ENCODE measurements around the gene CDH20.

DNA sequence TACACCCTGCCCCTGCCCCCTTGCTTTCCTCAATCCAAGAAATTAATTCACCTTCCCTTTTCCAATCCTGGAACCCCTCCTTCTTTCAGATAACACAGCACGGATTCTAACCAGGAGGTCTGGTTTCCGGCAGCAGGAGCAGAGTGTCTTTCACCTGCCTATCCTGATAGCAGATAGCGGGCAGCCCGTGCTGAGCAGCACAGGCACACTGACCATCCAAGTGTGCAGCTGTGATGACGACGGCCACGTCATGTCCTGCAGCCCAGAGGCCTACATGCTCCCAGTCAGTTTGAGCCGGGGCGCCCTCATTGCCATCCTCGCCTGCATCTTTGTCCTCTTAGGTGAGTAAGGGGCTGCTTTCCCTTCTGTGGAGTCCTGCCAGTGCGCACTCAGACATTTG is 216.7 kb downstream of the CDH20 start:
- TF ChIP-seq TAF1 (IDR thresholded peaks at IDR 0.05; ENCODE audit: low read depth, low read length): no peak
- TF ChIP-seq POLR2AphosphoS5 (IDR thresholded peaks at IDR 0.05; ENCODE audit: low read depth, low read length): no peak
- TF ChIP-seq POLR2A (IDR thresholded peaks at IDR 0.05; ENCODE audit: low read depth, low read length): no peak
- TF ChIP-seq POU2F2 (IDR thresholded peaks at IDR 0.05; ENCODE audit: low read depth, low read length): no peak
- TF ChIP-seq PAX5 (IDR thresholded peaks at IDR 0.05; ENCODE audit: insufficient read depth, low read length, severe bottlenecking): no peak
